GM23338 (cell line): ENCODE results near the gene LEKR1. TPM values are rescaled to one million over a fixed set of nuclear protein-coding genes. Genes with fewer than 3 reads are reported as not detected.

ENCODE experiments used
- ATAC-seq: fragments of 200-7000 bp; cut with Tn5 transposase; 3 replicates; pipeline ENCODE4 v1.9.1; 2020
- DNase-seq: peaks from one replicate; pipeline ENCODE4 v3.0.0-alpha.2; 2015; ENCODE audit warnings: low spot score
- H2AFZ ChIP-seq: fragments of 200-600 bp; sonication (generic); 2 replicates; pipeline ENCODE4 v1.8.0; 2016; ENCODE audit warnings: antibody characterized with exemption, mild to moderate bottlenecking, moderate library complexity
- H3F3A ChIP-seq: fragments of 200-600 bp; sonication (generic); replicated peaks from 2 replicates; pipeline ENCODE4 v1.8.0; 2017; ENCODE audit warnings: antibody characterized with exemption, mixed run types, low read depth
- H3K27ac ChIP-seq: fragments of 200-600 bp; sonication (generic); 2 replicates; pipeline ENCODE4 v1.6.1; 2016; ENCODE audit warnings: low read depth
- H3K27me3 ChIP-seq: fragments of 200-600 bp; sonication (generic); 2 replicates; pipeline ENCODE4 v1.8.0; 2016; ENCODE audit warnings: mild to moderate bottlenecking, mixed run types, moderate library complexity; ENCODE audit not compliant: insufficient read depth
- H3K36me3 ChIP-seq: fragments of 200-600 bp; sonication (generic); 2 replicates; pipeline ENCODE4 v1.8.0; 2016; ENCODE audit warnings: mild to moderate bottlenecking; ENCODE audit not compliant: insufficient read depth
- H3K4me1 ChIP-seq: fragments of 200-600 bp; sonication (generic); 2 replicates; pipeline ENCODE4 v1.8.0; 2016; ENCODE audit warnings: mild to moderate bottlenecking, moderate library complexity; ENCODE audit not compliant: insufficient read depth
- H3K4me2 ChIP-seq: fragments of 200-600 bp; sonication (generic); 2 replicates; pipeline ENCODE4 v1.7.1; 2017; ENCODE audit warnings: mixed run types
- H3K4me3 ChIP-seq: fragments of 200-600 bp; sonication (generic); 2 replicates; pipeline ENCODE4 v1.6.1; 2016; ENCODE audit warnings: mixed run types
- H3K79me2 ChIP-seq: fragments of 200-600 bp; sonication (generic); replicated peaks from 2 replicates; pipeline ENCODE4 v1.8.0; 2017; ENCODE audit warnings: mild to moderate bottlenecking; ENCODE audit not compliant: insufficient read depth
- H3K9me2 ChIP-seq: fragments of 200-600 bp; sonication (generic); 2 replicates; pipeline ENCODE4 v1.8.0; 2017; ENCODE audit not compliant: insufficient read depth
- H4K20me1 ChIP-seq: fragments of 200-600 bp; sonication (generic); replicated peaks from 2 replicates; pipeline ENCODE4 v1.8.0; 2017; ENCODE audit warnings: mild to moderate bottlenecking; ENCODE audit not compliant: insufficient read depth
- H3K27ac Mint-ChIP-seq: 2 replicates; pipeline ENCODE4 v1.8.0; 2020; ENCODE audit warnings: inconsistent platforms, mild to moderate bottlenecking, moderate library complexity, mixed read lengths
- H3K27me3 Mint-ChIP-seq: 3 replicates; pipeline ENCODE4 v1.8.0; 2022; ENCODE audit warnings: low read depth, mild to moderate bottlenecking, moderate library complexity, mixed read lengths, inconsistent platforms; ENCODE audit not compliant: insufficient read depth, poor library complexity
- H3K36me3 Mint-ChIP-seq: 3 replicates; pipeline ENCODE4 v1.8.0; 2021; ENCODE audit warnings: low read depth, mild to moderate bottlenecking, inconsistent platforms, moderate library complexity, mixed read lengths
- H3K4me1 Mint-ChIP-seq: 3 replicates; pipeline ENCODE4 v1.8.0; 2020; ENCODE audit warnings: mild to moderate bottlenecking, inconsistent platforms, mixed read lengths
- H3K4me3 Mint-ChIP-seq: 3 replicates; pipeline ENCODE4 v1.8.0; 2021; ENCODE audit warnings: moderate library complexity, mild to moderate bottlenecking, inconsistent platforms, mixed read lengths
- H3K9me3 Mint-ChIP-seq: 3 replicates; pipeline ENCODE4 v1.8.0; 2020; ENCODE audit warnings: moderate library complexity, mild to moderate bottlenecking, inconsistent platforms, mixed read lengths
- CREB1 ChIP-seq: fragments of 250-450 bp; sonication (Bioruptor Pico); IDR thresholded peaks from 2 replicates; pipeline ENCODE4 v1.5.0; 2020; ENCODE audit warnings: low read depth, mild to moderate bottlenecking, moderate library complexity
- EZH2 ChIP-seq: fragments of 200-600 bp; sonication (generic); IDR thresholded peaks from one replicate; pipeline ENCODE4 v1.8.0; 2017; ENCODE audit warnings: antibody characterized with exemption, mild to moderate bottlenecking, low read depth; ENCODE audit not compliant: unreplicated experiment
- EZH2phosphoT487 ChIP-seq: fragments of 200-600 bp; sonication (generic); IDR thresholded peaks from one replicate; pipeline ENCODE4 v1.8.1; 2018; ENCODE audit warnings: antibody characterized with exemption; ENCODE audit not compliant: unreplicated experiment
- NANOG ChIP-seq: IDR thresholded peaks from 2 replicates; pipeline ENCODE4 v1.6.1; 2016; ENCODE audit warnings: antibody characterized with exemption, borderline replicate concordance
- ZNF114 ChIP-seq: fragments of 250-450 bp; sonication (Bioruptor Pico); IDR thresholded peaks from 2 replicates; pipeline ENCODE4 v1.5.0; 2020; ENCODE audit warnings: mild to moderate bottlenecking, moderate library complexity
- ZNF331 ChIP-seq: fragments of 250-450 bp; sonication (Bioruptor Pico); IDR thresholded peaks from 2 replicates; pipeline ENCODE4 v1.5.0; 2020; ENCODE audit warnings: low read depth, mild to moderate bottlenecking, moderate library complexity
- polyA plus RNA-seq: library from polyadenylated mRNA; unstranded; fragments of >200 nt; fragmentation: Nextera tagmentation; extraction: Ambion mirVana; gene quantifications from 2 replicates; pipeline ENCODE4 v1.2.1, GENCODE V29; 2016
- total RNA-seq: library from RNA; depleted of rRNA; stranded (reverse); fragments of >200 nt; shearing (Covaris generic); gene quantifications from 2 replicates; pipeline ENCODE4 v1.2.3, GENCODE V29; 2014
- TF ChIP-seq, protein P1 (sequence below): IDR thresholded peaks from 2 replicates; pipeline ENCODE4 v1.6.1; 2016; ENCODE audit warnings: antibody characterized with exemption
- TF ChIP-seq, protein P2 (sequence below): IDR thresholded peaks from one replicate; pipeline ENCODE4 v1.6.1; 2018; ENCODE audit warnings: antibody characterized with exemption; ENCODE audit not compliant: unreplicated experiment
- TF ChIP-seq, protein P3 (sequence below): fragments of 250-450 bp; sonication (Bioruptor Pico); IDR thresholded peaks from 2 replicates; pipeline ENCODE4 v1.5.0; 2020; ENCODE audit warnings: mild to moderate bottlenecking, moderate library complexity

Gene LEKR1
- total and polyA plus RNA-seq, 2 experiments from 2014 or later, result not detected

DNA sequence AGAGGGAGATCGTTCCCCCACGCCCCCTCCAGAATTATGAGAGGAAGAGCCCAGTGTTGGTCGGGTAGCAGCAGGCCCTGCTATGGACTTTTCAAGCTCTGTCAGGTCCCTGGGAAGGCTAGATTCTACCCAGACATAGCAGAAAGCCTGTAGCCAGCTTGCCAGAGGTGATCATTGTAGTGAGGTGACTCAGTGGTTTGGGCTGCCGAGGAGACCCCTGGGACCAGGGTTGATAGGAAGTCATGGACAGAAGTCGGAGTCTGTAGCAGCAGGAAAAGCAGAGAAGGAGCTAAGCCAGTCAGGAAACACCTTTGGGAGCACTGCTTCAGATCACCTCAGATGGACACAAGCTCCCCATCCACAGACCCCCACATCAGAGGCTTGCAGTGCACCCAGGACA, 266.1 kb downstream of the LEKR1 start:
- Mint-ChIP-seq H3K27ac (peak overlapping the region; percentile 11; the same call in 1 of the 2 replicates), H3K4me3 (no peak overlapping the region), H3K9me3 (no peaks in the 10 kb centered on the region), H3K36me3 (no peaks in the 10 kb centered on the region), H3K27me3 (peaks cover 12% of the 10 kb centered on the region), H3K4me1 (peaks cover 46% of the 10 kb centered on the region)
- Histone ChIP-seq H3K4me2 (no peak overlapping the region), H3K79me2 (no peaks in the 10 kb centered on the region), H3K9me2 (no peaks in the 10 kb centered on the region), H2AFZ (0 out of 2 replicates have a peak overlapping the region, but pooled peaks have one; percentile 0), H3K4me1 (peaks cover 29% of the 10 kb centered on the region), H3K27me3 (no peaks in the 10 kb centered on the region), H3F3A (no peaks in the 10 kb centered on the region), H3K27ac (no peak overlapping the region), H3K4me3 (no peak overlapping the region), H4K20me1 (no peaks in the 10 kb centered on the region), H3K36me3 (no peaks in the 10 kb centered on the region)
- DNase-seq (no peak), ATAC-seq (no peak)
- no peak for TF ChIP-seq NANOG
- no peak for TF ChIP-seq CREB1 (CRISPR knock-in tag)
- TF ChIP-seq, protein P1, sequence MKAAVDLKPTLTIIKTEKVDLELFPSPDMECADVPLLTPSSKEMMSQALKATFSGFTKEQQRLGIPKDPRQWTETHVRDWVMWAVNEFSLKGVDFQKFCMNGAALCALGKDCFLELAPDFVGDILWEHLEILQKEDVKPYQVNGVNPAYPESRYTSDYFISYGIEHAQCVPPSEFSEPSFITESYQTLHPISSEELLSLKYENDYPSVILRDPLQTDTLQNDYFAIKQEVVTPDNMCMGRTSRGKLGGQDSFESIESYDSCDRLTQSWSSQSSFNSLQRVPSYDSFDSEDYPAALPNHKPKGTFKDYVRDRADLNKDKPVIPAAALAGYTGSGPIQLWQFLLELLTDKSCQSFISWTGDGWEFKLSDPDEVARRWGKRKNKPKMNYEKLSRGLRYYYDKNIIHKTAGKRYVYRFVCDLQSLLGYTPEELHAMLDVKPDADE, result no peak
- TF ChIP-seq, protein P2, sequence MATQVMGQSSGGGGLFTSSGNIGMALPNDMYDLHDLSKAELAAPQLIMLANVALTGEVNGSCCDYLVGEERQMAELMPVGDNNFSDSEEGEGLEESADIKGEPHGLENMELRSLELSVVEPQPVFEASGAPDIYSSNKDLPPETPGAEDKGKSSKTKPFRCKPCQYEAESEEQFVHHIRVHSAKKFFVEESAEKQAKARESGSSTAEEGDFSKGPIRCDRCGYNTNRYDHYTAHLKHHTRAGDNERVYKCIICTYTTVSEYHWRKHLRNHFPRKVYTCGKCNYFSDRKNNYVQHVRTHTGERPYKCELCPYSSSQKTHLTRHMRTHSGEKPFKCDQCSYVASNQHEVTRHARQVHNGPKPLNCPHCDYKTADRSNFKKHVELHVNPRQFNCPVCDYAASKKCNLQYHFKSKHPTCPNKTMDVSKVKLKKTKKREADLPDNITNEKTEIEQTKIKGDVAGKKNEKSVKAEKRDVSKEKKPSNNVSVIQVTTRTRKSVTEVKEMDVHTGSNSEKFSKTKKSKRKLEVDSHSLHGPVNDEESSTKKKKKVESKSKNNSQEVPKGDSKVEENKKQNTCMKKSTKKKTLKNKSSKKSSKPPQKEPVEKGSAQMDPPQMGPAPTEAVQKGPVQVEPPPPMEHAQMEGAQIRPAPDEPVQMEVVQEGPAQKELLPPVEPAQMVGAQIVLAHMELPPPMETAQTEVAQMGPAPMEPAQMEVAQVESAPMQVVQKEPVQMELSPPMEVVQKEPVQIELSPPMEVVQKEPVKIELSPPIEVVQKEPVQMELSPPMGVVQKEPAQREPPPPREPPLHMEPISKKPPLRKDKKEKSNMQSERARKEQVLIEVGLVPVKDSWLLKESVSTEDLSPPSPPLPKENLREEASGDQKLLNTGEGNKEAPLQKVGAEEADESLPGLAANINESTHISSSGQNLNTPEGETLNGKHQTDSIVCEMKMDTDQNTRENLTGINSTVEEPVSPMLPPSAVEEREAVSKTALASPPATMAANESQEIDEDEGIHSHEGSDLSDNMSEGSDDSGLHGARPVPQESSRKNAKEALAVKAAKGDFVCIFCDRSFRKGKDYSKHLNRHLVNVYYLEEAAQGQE, result no peak
- TF ChIP-seq EZH2, result no peak
- no peak for TF ChIP-seq EZH2phosphoT487
- no peak for TF ChIP-seq ZNF114 (CRISPR knock-in tag)
- no peak for TF ChIP-seq ZNF331 (CRISPR knock-in tag)
- TF ChIP-seq, protein P3, sequence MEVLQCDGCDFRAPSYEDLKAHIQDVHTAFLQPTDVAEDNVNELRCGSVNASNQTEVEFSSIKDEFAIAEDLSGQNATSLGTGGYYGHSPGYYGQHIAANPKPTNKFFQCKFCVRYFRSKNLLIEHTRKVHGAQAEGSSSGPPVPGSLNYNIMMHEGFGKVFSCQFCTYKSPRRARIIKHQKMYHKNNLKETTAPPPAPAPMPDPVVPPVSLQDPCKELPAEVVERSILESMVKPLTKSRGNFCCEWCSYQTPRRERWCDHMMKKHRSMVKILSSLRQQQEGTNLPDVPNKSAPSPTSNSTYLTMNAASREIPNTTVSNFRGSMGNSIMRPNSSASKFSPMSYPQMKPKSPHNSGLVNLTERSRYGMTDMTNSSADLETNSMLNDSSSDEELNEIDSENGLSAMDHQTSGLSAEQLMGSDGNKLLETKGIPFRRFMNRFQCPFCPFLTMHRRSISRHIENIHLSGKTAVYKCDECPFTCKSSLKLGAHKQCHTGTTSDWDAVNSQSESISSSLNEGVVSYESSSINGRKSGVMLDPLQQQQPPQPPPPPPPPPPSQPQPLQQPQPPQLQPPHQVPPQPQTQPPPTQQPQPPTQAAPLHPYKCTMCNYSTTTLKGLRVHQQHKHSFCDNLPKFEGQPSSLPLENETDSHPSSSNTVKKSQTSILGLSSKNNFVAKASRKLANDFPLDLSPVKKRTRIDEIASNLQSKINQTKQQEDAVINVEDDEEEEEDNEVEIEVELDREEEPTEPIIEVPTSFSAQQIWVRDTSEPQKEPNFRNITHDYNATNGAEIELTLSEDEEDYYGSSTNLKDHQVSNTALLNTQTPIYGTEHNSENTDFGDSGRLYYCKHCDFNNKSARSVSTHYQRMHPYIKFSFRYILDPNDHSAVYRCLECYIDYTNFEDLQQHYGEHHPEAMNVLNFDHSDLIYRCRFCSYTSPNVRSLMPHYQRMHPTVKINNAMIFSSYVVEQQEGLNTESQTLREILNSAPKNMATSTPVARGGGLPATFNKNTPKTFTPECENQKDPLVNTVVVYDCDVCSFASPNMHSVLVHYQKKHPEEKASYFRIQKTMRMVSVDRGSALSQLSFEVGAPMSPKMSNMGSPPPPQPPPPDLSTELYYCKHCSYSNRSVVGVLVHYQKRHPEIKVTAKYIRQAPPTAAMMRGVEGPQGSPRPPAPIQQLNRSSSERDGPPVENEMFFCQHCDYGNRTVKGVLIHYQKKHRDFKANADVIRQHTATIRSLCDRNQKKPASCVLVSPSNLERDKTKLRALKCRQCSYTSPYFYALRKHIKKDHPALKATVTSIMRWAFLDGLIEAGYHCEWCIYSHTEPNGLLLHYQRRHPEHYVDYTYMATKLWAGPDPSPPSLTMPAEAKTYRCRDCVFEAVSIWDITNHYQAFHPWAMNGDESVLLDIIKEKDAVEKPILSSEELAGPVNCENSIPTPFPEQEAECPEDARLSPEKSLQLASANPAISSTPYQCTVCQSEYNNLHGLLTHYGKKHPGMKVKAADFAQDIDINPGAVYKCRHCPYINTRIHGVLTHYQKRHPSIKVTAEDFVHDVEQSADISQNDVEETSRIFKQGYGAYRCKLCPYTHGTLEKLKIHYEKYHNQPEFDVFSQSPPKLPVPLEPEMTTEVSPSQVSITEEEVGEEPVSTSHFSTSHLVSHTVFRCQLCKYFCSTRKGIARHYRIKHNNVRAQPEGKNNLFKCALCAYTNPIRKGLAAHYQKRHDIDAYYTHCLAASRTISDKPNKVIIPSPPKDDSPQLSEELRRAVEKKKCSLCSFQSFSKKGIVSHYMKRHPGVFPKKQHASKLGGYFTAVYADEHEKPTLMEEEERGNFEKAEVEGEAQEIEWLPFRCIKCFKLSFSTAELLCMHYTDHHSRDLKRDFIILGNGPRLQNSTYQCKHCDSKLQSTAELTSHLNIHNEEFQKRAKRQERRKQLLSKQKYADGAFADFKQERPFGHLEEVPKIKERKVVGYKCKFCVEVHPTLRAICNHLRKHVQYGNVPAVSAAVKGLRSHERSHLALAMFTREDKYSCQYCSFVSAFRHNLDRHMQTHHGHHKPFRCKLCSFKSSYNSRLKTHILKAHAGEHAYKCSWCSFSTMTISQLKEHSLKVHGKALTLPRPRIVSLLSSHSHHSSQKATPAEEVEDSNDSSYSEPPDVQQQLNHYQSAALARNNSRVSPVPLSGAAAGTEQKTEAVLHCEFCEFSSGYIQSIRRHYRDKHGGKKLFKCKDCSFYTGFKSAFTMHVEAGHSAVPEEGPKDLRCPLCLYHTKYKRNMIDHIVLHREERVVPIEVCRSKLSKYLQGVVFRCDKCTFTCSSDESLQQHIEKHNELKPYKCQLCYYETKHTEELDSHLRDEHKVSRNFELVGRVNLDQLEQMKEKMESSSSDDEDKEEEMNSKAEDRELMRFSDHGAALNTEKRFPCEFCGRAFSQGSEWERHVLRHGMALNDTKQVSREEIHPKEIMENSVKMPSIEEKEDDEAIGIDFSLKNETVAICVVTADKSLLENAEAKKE (CRISPR knock-in tag), result no peak
